IMR-90 (cell line): ENCODE measurements around the gene FOXL1. TPM values are rescaled to one million over a fixed set of nuclear protein-coding genes. Genes with fewer than 3 reads are reported as not detected.

Source experiments
- ATAC-seq: fragments of 200-7000 bp; cut with Tn5 transposase; 2 replicates; pipeline ENCODE4 v1.9.1; 2020; ENCODE audit warnings: low read depth, mild to moderate bottlenecking, moderate library complexity
- BruUV-seq: library from RNA; stranded (reverse); fragments of 400-500 nt; replicated peaks from 2 replicates; lab custom pipeline; 2021; lab: Mats Ljungman, UMichigan
- CTCF ChIA-PET: fragments of 300-600 bp; formaldehyde crosslinking; extraction: SDS; loops from one replicate; lab custom pipeline; 2021; ENCODE audit warnings: antibody characterized with exemption; lab: Yijun Ruan, JAX
- POLR2A ChIA-PET: fragments of 300-600 bp; sonication (Branson Sonifier 250); formaldehyde crosslinking; loops from one replicate; lab custom pipeline; 2022; ENCODE audit warnings: antibody characterized with exemption; ENCODE audit not compliant: unreplicated experiment; lab: Charles Lee
- DNase-seq: peaks from one replicate; pipeline ENCODE4 v3.0.0; 2013
- H2AFZ ChIP-seq: replicated peaks from 2 replicates; pipeline ENCODE3; 2013; ENCODE audit warnings: low read length, mild to moderate bottlenecking; ENCODE audit not compliant: poor library complexity
- H2AK5ac ChIP-seq: 2 replicates; pipeline ENCODE4 v1.6.1; 2013; ENCODE audit warnings: low read depth, low read length, inconsistent platforms
- H2AK9ac ChIP-seq: replicated peaks from 2 replicates; pipeline ENCODE3; 2013; ENCODE audit warnings: mild to moderate bottlenecking, low read depth, low read length, moderate library complexity; ENCODE audit not compliant: poor library complexity
- H2BK120ac ChIP-seq: 2 replicates; pipeline ENCODE4 v1.6.1; 2013; ENCODE audit warnings: low read depth, low read length, inconsistent platforms
- H2BK15ac ChIP-seq: 3 replicates; pipeline ENCODE4 v1.6.1; 2013; ENCODE audit warnings: low read depth, low read length, inconsistent platforms
- H2BK20ac ChIP-seq: 2 replicates; pipeline ENCODE4 v1.6.1; 2013; ENCODE audit warnings: low read depth, mild to moderate bottlenecking, inconsistent platforms, low read length, moderate library complexity
- H2BK5ac ChIP-seq: 2 replicates; pipeline ENCODE4 v1.6.1; 2013; ENCODE audit warnings: mild to moderate bottlenecking, low read depth, low read length, inconsistent platforms; ENCODE audit not compliant: poor library complexity, severe bottlenecking
- H3K14ac ChIP-seq: replicated peaks from 2 replicates; pipeline ENCODE4 v1.6.1; 2013; ENCODE audit warnings: low read depth, low read length, inconsistent platforms
- H3K18ac ChIP-seq: 2 replicates; pipeline ENCODE4 v1.6.1; 2013; ENCODE audit warnings: low read depth, low read length, control low read depth
- H3K23ac ChIP-seq: 2 replicates; pipeline ENCODE4 v1.6.1; 2013; ENCODE audit warnings: low read depth, low read length, inconsistent platforms
- H3K27ac ChIP-seq: 2 replicates; pipeline ENCODE4 v1.5.1; 2013; ENCODE audit warnings: mild to moderate bottlenecking, control low read depth, low read length; ENCODE audit not compliant: insufficient read depth
- H3K27me3 ChIP-seq: 2 replicates; pipeline ENCODE4 v1.6.1; 2013; ENCODE audit warnings: low read length; ENCODE audit not compliant: control insufficient read depth, insufficient read depth
- H3K36me3 ChIP-seq: 2 replicates; pipeline ENCODE4 v1.6.1; 2013; ENCODE audit warnings: low read length, mixed read lengths; ENCODE audit not compliant: control insufficient read depth, insufficient read depth
- H3K4ac ChIP-seq: 2 replicates; pipeline ENCODE4 v1.6.1; 2013; ENCODE audit warnings: low read depth, low read length, inconsistent platforms
- H3K4me1 ChIP-seq: 2 replicates; pipeline ENCODE4 v1.6.1; 2013; ENCODE audit warnings: low read length, mixed read lengths; ENCODE audit not compliant: control insufficient read depth, insufficient read depth
- H3K4me2 ChIP-seq: 2 replicates; pipeline ENCODE4 v1.6.1; 2013; ENCODE audit warnings: low read depth, mild to moderate bottlenecking, control low read depth, low read length, moderate library complexity
- H3K4me3 ChIP-seq: 2 replicates; pipeline ENCODE4 v1.5.1; 2013; ENCODE audit warnings: low read depth, mild to moderate bottlenecking, control low read depth, low read length, moderate library complexity; ENCODE audit not compliant: insufficient read depth
- H3K56ac ChIP-seq: 2 replicates; pipeline ENCODE4 v1.6.1; 2013; ENCODE audit warnings: low read length, inconsistent platforms; ENCODE audit not compliant: insufficient read depth; ENCODE audit errors: extremely low read depth
- H3K79me1 ChIP-seq, 2 experiments: 2 replicates each; pipeline ENCODE4 v1.6.1; 2013; ENCODE audit warnings: low read length in 2 of 2, inconsistent platforms in 1 of 2, low read depth in 1 of 2
- H3K9ac ChIP-seq: 2 replicates; pipeline ENCODE4 v1.6.1; 2013; ENCODE audit warnings: low read depth, low read length, control low read depth
- H3K9me1 ChIP-seq: 2 replicates; pipeline ENCODE4 v1.6.1; 2013; ENCODE audit warnings: low read length, inconsistent platforms; ENCODE audit not compliant: insufficient read depth
- H3K9me3 ChIP-seq: 2 replicates; pipeline ENCODE4 v1.6.1; 2013; ENCODE audit warnings: low read length; ENCODE audit not compliant: control insufficient read depth, insufficient read depth
- H4K20me1 ChIP-seq: 2 replicates; pipeline ENCODE4 v1.6.1; 2013; ENCODE audit warnings: low read length, inconsistent platforms; ENCODE audit not compliant: insufficient read depth
- H4K5ac ChIP-seq: 2 replicates; pipeline ENCODE4 v1.6.1; 2013; ENCODE audit warnings: mild to moderate bottlenecking, low read depth, low read length, control low read depth
- H4K8ac ChIP-seq, 2 experiments: 2 replicates each; pipeline ENCODE4 v1.6.1; 2013; ENCODE audit warnings: low read depth in 2 of 2, low read length in 2 of 2, control low read depth in 1 of 2, inconsistent platforms in 1 of 2
- H4K91ac ChIP-seq: 2 replicates; pipeline ENCODE4 v1.6.1; 2013; ENCODE audit warnings: low read depth, low read length, inconsistent platforms; ENCODE audit not compliant: insufficient read depth
- MAZ ChIP-seq: IDR thresholded peaks from 2 replicates; pipeline ENCODE4 v1.6.1; 2012; ENCODE audit warnings: low read depth, mild to moderate bottlenecking, low read length, improper control_type of control experiment, moderate library complexity, borderline replicate concordance
- MXI1 ChIP-seq: IDR thresholded peaks from 2 replicates; pipeline ENCODE4 v1.6.1; 2012; ENCODE audit warnings: low read depth, mild to moderate bottlenecking, low read length, moderate library complexity, borderline replicate concordance
- POLR2A ChIP-seq: IDR thresholded peaks from 2 replicates; pipeline ENCODE4 v1.6.1; 2012; ENCODE audit warnings: mild to moderate bottlenecking, low read depth, low read length
- WGBS, 2 experiments: methylation state at CpG; one replicate each; pipeline versions ENCODE4 v1.1.5 to v1.1.7; 2013; ENCODE audit warnings: missing lambda C conversion rate in 2 of 2; ENCODE audit not compliant: insufficient read length in 1 of 2; ENCODE audit errors: extremely low coverage in 2 of 2; 5-methylcytosine and 5-hydroxymethylcytosine counted together
- dilution Hi-C: fragments of 300-500 bp; cut with HindIII; formaldehyde crosslinking; loops from one replicate; pipeline ENCODE4 v1.14.3; 2018; ENCODE audit warnings: low sequenced_read_pairs; ENCODE audit not compliant: unreplicated experiment
- in situ Hi-C: fragments of 300-500 bp; cut with MboI; formaldehyde crosslinking; loops from 3 replicates; pipeline ENCODE4 v1.14.3; 2019; ENCODE audit warnings: low sequenced_read_pairs, inconsistent platforms, mixed read lengths
- intact Hi-C: fragments of 100-400 bp; cut with micrococcal nuclease; formaldehyde crosslinking; loops from 2 replicates; pipeline ENCODE4 v1.10.0; 2022
- polyA plus RNA-seq, 3 experiments: library from polyadenylated mRNA; depleted of rRNA; stranded (reverse); fragments of >200 nt; gene quantifications; 2 replicates each; pipeline ENCODE4 v1.2.3, GENCODE V29; 2012; ENCODE audit warnings: low replicate concordance in 1 of 3
- total RNA-seq: library from RNA; depleted of rRNA; stranded (reverse); fragments of >200 nt; gene quantifications from 2 replicates; pipeline ENCODE4 v1.2.3, GENCODE V29; 2012

The FOXL1 gene
- total and polyA plus RNA-seq, 2 of the 4 experiments (the other 2 are of a cell fraction) = 15.2 to 25.8 TPM

DNA sequence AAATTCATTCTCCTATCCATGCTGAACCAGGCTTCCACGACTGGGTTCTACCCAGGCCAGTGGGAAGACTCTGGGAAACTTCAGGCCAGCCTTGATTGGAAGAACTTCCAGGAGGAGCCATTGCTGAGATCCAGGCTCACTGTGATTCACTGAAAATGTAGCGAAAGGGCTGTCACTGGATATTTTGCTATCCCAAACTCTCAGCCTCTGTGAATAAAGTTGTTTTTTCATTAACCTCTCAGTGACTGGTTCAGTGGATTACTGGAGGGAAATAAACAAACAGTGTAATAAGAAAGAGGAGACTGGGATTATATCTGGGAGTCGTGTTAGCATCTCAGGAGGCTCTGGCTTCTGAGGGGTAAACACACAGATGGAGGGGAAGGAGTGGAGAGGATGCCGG lies 3.1 kb downstream of the FOXL1 start (continued):
- TF ChIP-seq MAZ = no peak

DNA sequence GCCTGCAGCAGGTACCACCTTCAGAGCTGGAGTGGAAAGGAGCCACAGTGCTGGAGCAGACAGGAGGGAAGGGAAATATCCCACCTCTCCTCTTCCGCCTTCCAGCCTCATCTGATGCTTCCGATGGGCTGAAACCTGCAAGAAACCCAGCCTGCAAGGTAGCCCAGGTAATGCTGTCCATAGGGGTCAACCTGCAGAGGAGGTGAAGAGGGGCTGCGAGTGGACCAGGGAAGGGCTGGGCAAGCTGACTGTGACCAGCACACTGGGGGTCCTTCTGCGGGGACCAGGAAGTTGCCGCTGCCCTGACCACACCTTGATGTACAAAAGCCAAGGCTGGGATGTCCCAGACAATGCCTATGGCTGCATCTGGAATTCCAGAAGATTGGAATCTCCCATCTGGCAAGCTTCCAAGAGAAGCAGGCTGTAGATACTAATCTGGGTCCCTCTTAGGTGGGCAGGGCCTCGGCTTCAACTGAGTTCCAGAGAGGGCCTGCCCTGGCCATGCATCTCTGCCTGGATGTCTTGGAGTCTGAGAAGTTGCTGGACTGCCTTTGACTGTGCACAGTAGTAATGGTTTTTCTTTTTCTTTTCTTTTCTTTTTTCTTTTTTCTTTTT lies 5.8 kb downstream of the FOXL1 start:
- Histone ChIP-seq H4K91ac (peak overlapping the region; percentile 64), H2BK15ac (peak overlapping the region; percentile 35; the same call in 1 of the 3 replicates), H2BK5ac (peak overlapping the region; percentile 96), H3K14ac (peak overlapping the region; percentile 72), H3K4me3 (no peak overlapping the region), H2BK120ac (peak overlapping the region; percentile 47), H3K56ac (no peak overlapping the region), H3K23ac (peak overlapping the region; percentile 48), H2AK5ac (peak overlapping the region; percentile 86), H3K4ac (peak overlapping the region; percentile 77), H2AK9ac (peak overlapping the region; percentile 59), H3K79me1 (peaks cover 31 to 53% of the 10 kb centered on the region in 2 experiments), H4K8ac (peak overlapping the region; percentile 12 to 58; a peak in 3 of 4 replicates), H3K4me1 (peaks cover 31% of the 10 kb centered on the region), H4K5ac (no peak overlapping the region), H3K27me3 (no peaks in the 10 kb centered on the region), H2AFZ (no peak overlapping the region), H3K9ac (no peak overlapping the region), H3K4me2 (no peak overlapping the region), H2BK20ac (peak overlapping the region; percentile 35; the same call in 1 of the 2 replicates), H3K27ac (no peak overlapping the region), H3K9me1 (peaks cover 35% of the 10 kb centered on the region), H3K9me3 (no peaks in the 10 kb centered on the region), H3K36me3 (peaks cover 3% of the 10 kb centered on the region; the same call in 1 of the 2 replicates), H4K20me1 (peaks cover 3% of the 10 kb centered on the region; the same call in 1 of the 2 replicates), H3K18ac (no peak overlapping the region)
- BruUV-seq = no TSS peak
- in situ Hi-C loops (loop anchor here (10.0 kb wide), 1 partner anchor 171 kb away; no protein-coding TSS in a partner anchor), intact Hi-C loops (no loop called here), dilution Hi-C loops (no loop called here)
- DNase-seq (no peak), ATAC-seq (no peak)
- CTCF ChIA-PET = no interaction called here
- POLR2A ChIA-PET = no interaction called here
- 82% methylated on average over 3 of the region's 6 CpGs; no CpG with 5 or more reads in 1 of the 2 experiments for WGBS, 2 experiments
- 0 out of 2 replicates have a peak, but pooled peaks have one; percentile 11 for TF ChIP-seq POLR2A
- TF ChIP-seq MXI1 = no peak
